Measurements from ENCODE around the gene FRMD6.

The FRMD6 gene

GRCh38 chr14:51681411-51681810, 29.7 kb downstream of the FRMD6 start:
- no peak for DNase-seq (ENCODE audit: low read depth)
- TF ChIP-seq CTCF (IDR thresholded peaks at IDR 0.05; ENCODE audit: control insufficient read depth, insufficient read depth, low read depth, low read length, missing control alignments): no peak
- no peak overlapping the region for H3K4me3 ChIP-seq (ENCODE audit: control insufficient read depth, low read depth, low read length)

- no peak for TF ChIP-seq CTCF (IDR thresholded peaks at IDR 0.05; ENCODE audit: control insufficient read depth, insufficient read depth, low read depth, low read length, missing control alignments)
- DNase-seq (ENCODE audit: low read depth): no peak
- H3K4me3 ChIP-seq (ENCODE audit: control insufficient read depth, low read depth, low read length): no peak overlapping the region
Measured at GRCh38 chr14:51682411-51682810, 30.7 kb downstream of the FRMD6 start.

GRCh38 chr14:51684760-51685159, 33.0 kb downstream of the FRMD6 start:
- H3K4me3 ChIP-seq (ENCODE audit: control insufficient read depth, low read depth, low read length): no peak overlapping the region
- DNase-seq (ENCODE audit: low read depth): no peak
- TF ChIP-seq CTCF (IDR thresholded peaks at IDR 0.05; ENCODE audit: control insufficient read depth, insufficient read depth, low read depth, low read length, missing control alignments): no peak

GRCh38 chr14:51691176-51691575, 39.5 kb downstream of the FRMD6 start:
- DNase-seq (ENCODE audit: low read depth): no peak
- TF ChIP-seq CTCF (IDR thresholded peaks at IDR 0.05; ENCODE audit: control insufficient read depth, insufficient read depth, low read depth, low read length, missing control alignments): no peak

GRCh38 chr14:51692646-51693045, 40.9 kb downstream of the FRMD6 start:
- TF ChIP-seq CTCF (IDR thresholded peaks at IDR 0.05; ENCODE audit: control insufficient read depth, insufficient read depth, low read depth, low read length, missing control alignments): no peak
- H3K4me3 ChIP-seq (ENCODE audit: control insufficient read depth, low read depth, low read length): no peak overlapping the region
- DNase-seq (ENCODE audit: low read depth): no peak

More at GRCh38 chr14:51691176-51691575, 39.5 kb downstream of the FRMD6 start:
- H3K4me3 ChIP-seq (ENCODE audit: control insufficient read depth, low read depth, low read length): no peak overlapping the region

GRCh38 chr14:51697848-51698247, 46.1 kb downstream of the FRMD6 start:
- H3K4me3 ChIP-seq (ENCODE audit: control insufficient read depth, low read depth, low read length): no peak overlapping the region
- DNase-seq (ENCODE audit: low read depth): no peak
- TF ChIP-seq CTCF (IDR thresholded peaks at IDR 0.05; ENCODE audit: control insufficient read depth, insufficient read depth, low read depth, low read length, missing control alignments): no peak

- DNase-seq (ENCODE audit: low read depth): no peak
- no peak for TF ChIP-seq CTCF (IDR thresholded peaks at IDR 0.05; ENCODE audit: control insufficient read depth, insufficient read depth, low read depth, low read length, missing control alignments)
- H3K4me3 ChIP-seq (ENCODE audit: control insufficient read depth, low read depth, low read length): no peak overlapping the region
Measured at GRCh38 chr14:51701951-51702350, 50.2 kb downstream of the FRMD6 start.
